Breast epithelium (tissue), 3 donors: ENCODE measurements around the gene GPHB5.

Source experiments
- CTCF ChIP-seq, 3 donors: fragments of 450-650 bp; IDR thresholded peaks; one replicate each; pipeline ENCODE4 v1.5.1; 2016 to 2017; ENCODE audit warnings: antibody characterized with exemption in 3 of 3, mild to moderate bottlenecking in 3 of 3, moderate library complexity in 3 of 3
- POLR2A ChIP-seq: fragments of 450-650 bp; IDR thresholded peaks from one replicate; pipeline ENCODE4 v1.6.1; 2016; ENCODE audit warnings: antibody characterized with exemption, mild to moderate bottlenecking, moderate library complexity
- POLR2AphosphoS5 ChIP-seq, 3 donors: sonication (generic); formaldehyde crosslinking; IDR thresholded peaks; one replicate each; pipeline ENCODE4 v1.6.1; 2017; ENCODE audit warnings: antibody characterized with exemption in 3 of 3

- TF ChIP-seq CTCF (IDR thresholded peaks at IDR 0.05) (no peak), POLR2A (no peak), POLR2AphosphoS5 (IDR thresholded peaks at IDR 0.05) (no peak)
Measured at GRCh38 chr14:63301891-63302534, 16.7 kb downstream of the GPHB5 start.
